SU-DHL-6 (cell line): Measurements from ENCODE around the gene RGS1.

Experiments used
- H2AFZ ChIP-seq: fragments of 200-600 bp; sonication (generic); 2 replicates; pipeline ENCODE4 v1.6.1; 2014; ENCODE audit warnings: low read depth, mild to moderate bottlenecking, moderate library complexity, mixed read lengths, antibody characterized with exemption, low read length; ENCODE audit not compliant: severe bottlenecking
- H3F3A ChIP-seq: fragments of 200-600 bp; shearing (Covaris generic); 2 replicates; pipeline ENCODE4 v1.6.0; 2016; ENCODE audit warnings: antibody characterized with exemption, mild to moderate bottlenecking; ENCODE audit not compliant: insufficient read depth
- H3K27ac ChIP-seq: fragments of 200-600 bp; sonication (generic); 2 replicates; pipeline ENCODE4 v1.5.1; 2016; ENCODE audit warnings: low read depth, mild to moderate bottlenecking, low read length, moderate library complexity, mixed read lengths
- H3K27me3 ChIP-seq: fragments of 200-600 bp; sonication (generic), shearing (Covaris generic); 2 replicates; pipeline ENCODE4 v1.6.0; 2014; ENCODE audit warnings: mild to moderate bottlenecking, low read length
- H3K36me3 ChIP-seq: fragments of 200-600 bp; sonication (generic); 2 replicates; pipeline ENCODE4 v1.6.1; 2014; ENCODE audit warnings: mild to moderate bottlenecking, low read length, mixed read lengths
- H3K4me2 ChIP-seq: fragments of 300-600, 200-600 bp; shearing (Covaris generic), sonication (generic); 2 replicates; pipeline ENCODE4 v1.6.0; 2014; ENCODE audit warnings: low read length, low read depth, mild to moderate bottlenecking; ENCODE audit not compliant: poor library complexity, severe bottlenecking
- H3K4me3 ChIP-seq: fragments of 200-600 bp; sonication (generic); 2 replicates; pipeline ENCODE4 v1.5.1; 2014; ENCODE audit warnings: antibody characterized with exemption, low read length, mild to moderate bottlenecking, mixed read lengths; ENCODE audit not compliant: insufficient read depth, poor library complexity, severe bottlenecking
- H3K79me2 ChIP-seq: fragments of 200-600 bp; sonication (generic); 2 replicates; pipeline ENCODE4 v1.6.1; 2014; ENCODE audit warnings: mild to moderate bottlenecking, low read length, moderate library complexity; ENCODE audit not compliant: insufficient read depth
- H3K9ac ChIP-seq: fragments of 200-600 bp; sonication (generic); 2 replicates; pipeline ENCODE4 v1.7.0; 2014; ENCODE audit warnings: mild to moderate bottlenecking, low read length
- H3K9me2 ChIP-seq: fragments of 200-600 bp; sonication (generic); replicated peaks from 2 replicates; pipeline ENCODE4 v1.6.1; 2014; ENCODE audit warnings: low read length; ENCODE audit not compliant: insufficient read depth
- H3K9me3 ChIP-seq: fragments of 200-600 bp; sonication (generic); 2 replicates; pipeline ENCODE4 v1.6.1; 2014; ENCODE audit warnings: low read length, mixed read lengths; ENCODE audit not compliant: insufficient read depth
- H4K20me1 ChIP-seq: fragments of 200-600 bp; sonication (generic); 2 replicates; pipeline ENCODE4 v1.6.1; 2014; ENCODE audit warnings: low read depth, mild to moderate bottlenecking, antibody characterized with exemption, low read length, moderate library complexity, mixed read lengths
- EZH2phosphoT487 ChIP-seq: fragments of 200-600 bp; sonication (generic), shearing (Covaris generic); conservative IDR thresholded peaks from 2 replicates; pipeline ENCODE4 v1.6.1; 2018; ENCODE audit warnings: mild to moderate bottlenecking, antibody characterized with exemption, low read length, moderate library complexity, mixed read lengths
- TF ChIP-seq, protein P1 (sequence below): fragments of 200-600 bp; sonication (generic); IDR thresholded peaks from one replicate; pipeline ENCODE4 v1.5.1; 2017; ENCODE audit warnings: antibody characterized with exemption, mild to moderate bottlenecking, low read length, moderate library complexity; ENCODE audit not compliant: insufficient read depth, poor library complexity, severe bottlenecking

RGS1 gene

DNA sequence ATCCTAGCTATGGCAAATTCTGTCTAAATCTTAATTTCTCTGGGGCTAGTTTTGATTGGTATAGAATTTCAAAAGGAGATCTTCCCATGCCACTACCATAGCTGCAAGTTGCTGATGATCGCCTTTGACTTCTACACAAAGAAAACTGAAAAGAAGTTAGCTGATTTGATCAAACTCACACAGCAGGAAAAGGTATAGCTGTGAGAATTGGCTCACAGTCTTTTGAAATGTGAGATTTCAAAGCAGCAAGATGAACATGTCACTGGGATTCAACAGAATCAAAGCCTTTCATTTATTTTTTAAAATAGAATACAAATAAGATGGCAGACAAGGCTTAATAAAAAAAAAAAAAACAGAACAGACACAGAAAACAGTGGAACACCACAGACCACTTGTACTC is 7.5 kb upstream of the RGS1 start:
- Histone ChIP-seq H3K79me2 (no peaks in the 10 kb centered on the region), H3K27ac (no peak overlapping the region), H3K9ac (no peak overlapping the region), H4K20me1 (no peaks in the 10 kb centered on the region), H2AFZ (no peak overlapping the region), H3K36me3 (no peaks in the 10 kb centered on the region), H3K4me2 (no peak overlapping the region), H3K27me3 (no peaks in the 10 kb centered on the region), H3K9me3 (no peaks in the 10 kb centered on the region), H3F3A (no peaks in the 10 kb centered on the region), H3K4me3 (no peak overlapping the region), H3K9me2 (no peaks in the 10 kb centered on the region)
- TF ChIP-seq EZH2phosphoT487: no peak
- TF ChIP-seq, protein P1, sequence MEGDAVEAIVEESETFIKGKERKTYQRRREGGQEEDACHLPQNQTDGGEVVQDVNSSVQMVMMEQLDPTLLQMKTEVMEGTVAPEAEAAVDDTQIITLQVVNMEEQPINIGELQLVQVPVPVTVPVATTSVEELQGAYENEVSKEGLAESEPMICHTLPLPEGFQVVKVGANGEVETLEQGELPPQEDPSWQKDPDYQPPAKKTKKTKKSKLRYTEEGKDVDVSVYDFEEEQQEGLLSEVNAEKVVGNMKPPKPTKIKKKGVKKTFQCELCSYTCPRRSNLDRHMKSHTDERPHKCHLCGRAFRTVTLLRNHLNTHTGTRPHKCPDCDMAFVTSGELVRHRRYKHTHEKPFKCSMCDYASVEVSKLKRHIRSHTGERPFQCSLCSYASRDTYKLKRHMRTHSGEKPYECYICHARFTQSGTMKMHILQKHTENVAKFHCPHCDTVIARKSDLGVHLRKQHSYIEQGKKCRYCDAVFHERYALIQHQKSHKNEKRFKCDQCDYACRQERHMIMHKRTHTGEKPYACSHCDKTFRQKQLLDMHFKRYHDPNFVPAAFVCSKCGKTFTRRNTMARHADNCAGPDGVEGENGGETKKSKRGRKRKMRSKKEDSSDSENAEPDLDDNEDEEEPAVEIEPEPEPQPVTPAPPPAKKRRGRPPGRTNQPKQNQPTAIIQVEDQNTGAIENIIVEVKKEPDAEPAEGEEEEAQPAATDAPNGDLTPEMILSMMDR: no peak

GRCh38 chr1:192571668-192572067 is 3.9 kb upstream of the RGS1 start:
- Histone ChIP-seq H3K9me3 (no peaks in the 10 kb centered on the region), H2AFZ (no peak overlapping the region), H3F3A (no peaks in the 10 kb centered on the region; the same call in 1 of the 2 replicates), H3K9ac (no peak overlapping the region), H4K20me1 (no peaks in the 10 kb centered on the region), H3K27ac (no peak overlapping the region), H3K4me3 (no peak overlapping the region), H3K36me3 (peaks cover 6% of the 10 kb centered on the region; the same call in 1 of the 2 replicates), H3K9me2 (no peaks in the 10 kb centered on the region), H3K79me2 (peaks cover 11% of the 10 kb centered on the region; the same call in 1 of the 2 replicates), H3K4me2 (no peak overlapping the region), H3K27me3 (no peaks in the 10 kb centered on the region)
- TF ChIP-seq, protein P1: no peak
- no peak for TF ChIP-seq EZH2phosphoT487

- Histone ChIP-seq H3K79me2 (peaks cover 20% of the 10 kb centered on the region; the same call in 1 of the 2 replicates), H3K36me3 (peaks cover 24% of the 10 kb centered on the region), H2AFZ (no peak overlapping the region), H3F3A (peaks cover 2% of the 10 kb centered on the region), H3K27ac (no peak overlapping the region), H3K9me3 (no peaks in the 10 kb centered on the region), H3K4me2 (no peak overlapping the region), H3K9ac (no peak overlapping the region), H3K27me3 (no peaks in the 10 kb centered on the region), H3K9me2 (no peaks in the 10 kb centered on the region), H3K4me3 (no peak overlapping the region), H4K20me1 (no peaks in the 10 kb centered on the region)
- TF ChIP-seq EZH2phosphoT487: no peak
- TF ChIP-seq, protein P1: no peak
These were observed 2.1 kb upstream of the RGS1 start for GRCh38 chr1:192573499-192573898.
